ENCODE results near the gene CYP4A22. TPM values are rescaled to one million over a fixed set of nuclear protein-coding genes. Genes with fewer than 3 reads are reported as not detected.
"Not testable (repeated sequence)": the region's sequence is repeated elsewhere in the genome, so short reads cannot be mapped to it uniquely, and the experiment has no call there.

CYP4A22 gene
- total RNA-seq, 4 donors from 2014 or later: 0.27 TPM; not detected in 3

DNA sequence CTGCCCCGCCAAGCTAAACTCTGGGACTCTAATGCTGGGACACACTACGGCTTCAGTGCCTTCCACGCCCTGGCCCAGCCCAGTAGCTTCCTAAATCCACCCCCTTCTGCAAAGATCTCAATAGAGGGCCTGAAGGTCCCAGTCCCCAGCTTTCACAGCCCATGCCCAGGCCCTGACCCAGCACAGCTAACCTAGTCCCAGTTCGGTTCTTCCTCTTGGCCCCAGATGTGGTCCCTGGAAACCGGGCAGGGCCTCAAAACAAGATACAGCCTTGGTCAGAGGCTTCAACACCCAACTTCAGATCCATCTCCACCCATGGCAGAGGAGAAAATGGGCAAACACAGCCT is 53.2 kb downstream of the CYP4A22 start:
- Histone ChIP-seq H3K9me3 (no peaks in the 10 kb centered on the region), H3K4me1 (peaks cover 0 to 29% (median 8%) of the 10 kb centered on the region in 3 donors), H3K27me3 (peaks cover 10% of the 10 kb centered on the region), H3K4me3 (no peak overlapping the region), H3K27ac (peak overlapping the region in 3 of 4 donors; percentile 15 to 69 (median 33)), H3K36me3 (no peaks in the 10 kb centered on the region)
- ATAC-seq: no peak
- no peak for TF ChIP-seq POLR2A (IDR thresholded peaks at IDR 0.05)
- TF ChIP-seq, protein P1, sequence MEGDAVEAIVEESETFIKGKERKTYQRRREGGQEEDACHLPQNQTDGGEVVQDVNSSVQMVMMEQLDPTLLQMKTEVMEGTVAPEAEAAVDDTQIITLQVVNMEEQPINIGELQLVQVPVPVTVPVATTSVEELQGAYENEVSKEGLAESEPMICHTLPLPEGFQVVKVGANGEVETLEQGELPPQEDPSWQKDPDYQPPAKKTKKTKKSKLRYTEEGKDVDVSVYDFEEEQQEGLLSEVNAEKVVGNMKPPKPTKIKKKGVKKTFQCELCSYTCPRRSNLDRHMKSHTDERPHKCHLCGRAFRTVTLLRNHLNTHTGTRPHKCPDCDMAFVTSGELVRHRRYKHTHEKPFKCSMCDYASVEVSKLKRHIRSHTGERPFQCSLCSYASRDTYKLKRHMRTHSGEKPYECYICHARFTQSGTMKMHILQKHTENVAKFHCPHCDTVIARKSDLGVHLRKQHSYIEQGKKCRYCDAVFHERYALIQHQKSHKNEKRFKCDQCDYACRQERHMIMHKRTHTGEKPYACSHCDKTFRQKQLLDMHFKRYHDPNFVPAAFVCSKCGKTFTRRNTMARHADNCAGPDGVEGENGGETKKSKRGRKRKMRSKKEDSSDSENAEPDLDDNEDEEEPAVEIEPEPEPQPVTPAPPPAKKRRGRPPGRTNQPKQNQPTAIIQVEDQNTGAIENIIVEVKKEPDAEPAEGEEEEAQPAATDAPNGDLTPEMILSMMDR (IDR thresholded peaks at IDR 0.05): no peak
- no peak for TF ChIP-seq EP300 (IDR thresholded peaks at IDR 0.05)
- TF ChIP-seq POLR2AphosphoS5 (IDR thresholded peaks at IDR 0.05): no peak
- WGBS, 2 donors (ENCODE audit: low coverage in 1 of 2): 25 to 71% methylated on average over 3 to 4 of the region's 5 CpGs

DNA sequence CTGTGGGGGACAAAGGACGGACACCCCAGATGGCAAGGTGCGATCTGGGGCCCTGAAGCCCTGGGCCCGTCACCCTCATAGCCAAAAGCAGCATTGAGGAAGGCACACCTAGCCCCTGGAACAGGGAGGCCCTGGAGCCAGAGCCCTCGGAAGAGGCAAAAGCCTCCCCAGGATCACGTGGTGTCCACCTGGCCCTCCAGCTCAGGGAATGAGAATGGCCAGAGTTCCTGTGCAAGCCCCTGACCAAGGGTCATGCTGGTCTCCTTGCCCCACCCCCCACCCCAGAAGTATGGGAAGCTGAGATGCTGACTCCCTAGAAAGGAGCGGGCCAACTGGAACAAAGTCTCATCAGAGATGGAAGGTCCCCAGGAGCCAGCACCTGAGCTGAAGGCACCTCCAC is 53.6 kb downstream of the CYP4A22 start:
- peak overlapping the region in 1 of 4 donors; percentile 69 for H3K27ac ChIP-seq

DNA sequence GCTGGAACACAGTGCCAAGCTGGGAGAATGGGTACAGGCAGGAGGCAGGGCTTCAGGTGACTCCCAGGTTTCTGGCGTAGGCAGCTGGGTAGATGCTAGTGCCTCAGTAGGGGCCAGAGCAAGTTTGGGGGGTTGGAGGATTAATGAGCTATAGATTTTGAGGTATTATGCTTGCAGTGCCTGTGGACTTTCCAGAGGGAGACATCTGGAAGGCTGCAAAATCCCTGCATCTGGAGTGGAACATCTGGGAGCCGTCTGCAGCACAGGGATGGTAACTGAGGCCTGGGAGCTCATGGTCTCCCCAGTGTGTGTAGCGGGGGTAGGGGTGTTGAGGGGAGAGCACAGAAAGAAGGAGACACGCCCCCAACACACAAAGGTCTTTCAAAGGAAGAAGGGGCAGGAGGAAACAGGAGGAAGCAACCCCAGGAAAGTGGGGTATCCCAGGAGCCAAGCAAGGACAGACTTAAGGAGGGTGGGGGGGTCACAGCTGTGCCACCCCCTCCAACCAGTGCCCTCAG is 54.8 kb downstream of the CYP4A22 start:
- WGBS, 2 donors (ENCODE audit: low coverage in 1 of 2): 61 to 75% methylated on average over 2 of the region's 4 CpGs
- Histone ChIP-seq H3K4me3 (no peak overlapping the region), H3K27me3 (peaks cover 20% of the 10 kb centered on the region), H3K4me1 (peaks cover 0 to 29% (median 8%) of the 10 kb centered on the region in 3 donors), H3K27ac (no peak overlapping the region), H3K9me3 (no peaks in the 10 kb centered on the region), H3K36me3 (no peaks in the 10 kb centered on the region)
- TF ChIP-seq, protein P1 (IDR thresholded peaks at IDR 0.05): no peak
- TF ChIP-seq POLR2A (IDR thresholded peaks at IDR 0.05) (no peak), POLR2AphosphoS5 (IDR thresholded peaks at IDR 0.05) (no peak), EP300 (IDR thresholded peaks at IDR 0.05) (no peak)
- ATAC-seq: no peak

More for the DNA sequence above, 53.6 kb downstream of the CYP4A22 start:
- ATAC-seq: no peak
- no peak overlapping the region for H3K4me3 ChIP-seq
- no peaks in the 10 kb centered on the region for H3K9me3 ChIP-seq
- peaks cover 12% of the 10 kb centered on the region for H3K27me3 ChIP-seq
- TF ChIP-seq EP300 (IDR thresholded peaks at IDR 0.05) (no peak), POLR2AphosphoS5 (IDR thresholded peaks at IDR 0.05) (no peak), POLR2A (IDR thresholded peaks at IDR 0.05) (no peak)
- TF ChIP-seq, protein P1 (IDR thresholded peaks at IDR 0.05): no peak
- WGBS, 2 donors (ENCODE audit: low coverage in 1 of 2): no CpG with 5 or more reads among the region's 6 CpGs
- peaks cover 0 to 29% (median 8%) of the 10 kb centered on the region in 3 donors for H3K4me1 ChIP-seq
- H3K36me3 ChIP-seq: no peaks in the 10 kb centered on the region

DNA sequence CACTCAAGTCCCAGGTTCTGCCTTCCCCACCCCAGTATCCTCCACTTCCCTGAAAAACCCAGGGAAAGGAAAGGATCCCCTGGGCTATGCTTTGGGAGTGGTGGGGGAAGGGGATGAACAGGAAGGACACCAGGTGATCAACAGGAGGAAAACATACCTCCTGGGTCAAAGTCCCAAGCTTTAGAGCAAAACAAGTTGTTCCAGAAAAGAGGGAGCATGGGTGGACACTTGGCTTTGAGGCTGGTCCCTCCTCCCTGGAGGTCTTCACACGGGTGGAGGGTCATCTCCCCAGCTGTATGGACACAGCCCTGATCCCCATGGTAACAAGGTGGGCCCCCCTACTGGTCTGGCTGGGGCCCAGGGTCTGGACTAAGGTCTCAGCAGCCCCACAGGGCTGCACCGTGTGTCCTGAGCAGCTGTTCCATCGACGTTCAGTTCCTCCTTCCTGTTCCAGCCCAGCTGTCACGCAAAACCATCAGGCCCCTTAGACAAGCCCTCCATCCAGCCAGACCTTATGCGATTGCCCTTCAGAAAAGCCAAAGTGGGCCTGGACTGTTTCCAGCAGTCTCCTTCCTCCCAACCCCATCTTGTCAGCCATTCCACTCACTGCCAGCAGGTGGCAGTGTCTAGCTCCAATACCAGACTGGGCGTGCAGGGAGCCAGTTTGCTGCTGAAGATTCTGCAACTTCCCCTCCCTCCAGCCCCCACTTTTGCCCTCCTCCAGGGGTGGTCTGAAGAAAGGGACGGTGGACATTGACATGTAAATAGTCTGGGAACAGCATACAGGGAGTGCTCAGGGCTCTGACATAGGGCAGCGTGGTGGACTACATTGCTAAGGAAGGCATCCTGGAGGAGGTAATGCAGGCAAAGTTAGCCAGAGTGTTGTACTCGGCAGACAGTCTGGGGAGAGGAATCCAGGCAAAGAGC is 55.5 kb downstream of the CYP4A22 start:
- H3K27ac ChIP-seq: no peak overlapping the region
- peak; percentile 18 for ATAC-seq
- WGBS, 2 donors (ENCODE audit: low coverage in 1 of 2): 7 to 43% methylated on average over 2 to 5 of the region's 10 CpGs
- H3K4me3 ChIP-seq: no peak overlapping the region
- H3K27me3 ChIP-seq: peaks cover 27% of the 10 kb centered on the region
- H3K9me3 ChIP-seq: no peaks in the 10 kb centered on the region
- no peaks in the 10 kb centered on the region for H3K36me3 ChIP-seq
- H3K4me1 ChIP-seq: peaks cover 0 to 29% (median 8%) of the 10 kb centered on the region in 3 donors
- TF ChIP-seq POLR2A (IDR thresholded peaks at IDR 0.05): no peak
- TF ChIP-seq, protein P1 (IDR thresholded peaks at IDR 0.05): peak in 3 of 4 experiments; percentile 81 to 94 (median 83)

DNA sequence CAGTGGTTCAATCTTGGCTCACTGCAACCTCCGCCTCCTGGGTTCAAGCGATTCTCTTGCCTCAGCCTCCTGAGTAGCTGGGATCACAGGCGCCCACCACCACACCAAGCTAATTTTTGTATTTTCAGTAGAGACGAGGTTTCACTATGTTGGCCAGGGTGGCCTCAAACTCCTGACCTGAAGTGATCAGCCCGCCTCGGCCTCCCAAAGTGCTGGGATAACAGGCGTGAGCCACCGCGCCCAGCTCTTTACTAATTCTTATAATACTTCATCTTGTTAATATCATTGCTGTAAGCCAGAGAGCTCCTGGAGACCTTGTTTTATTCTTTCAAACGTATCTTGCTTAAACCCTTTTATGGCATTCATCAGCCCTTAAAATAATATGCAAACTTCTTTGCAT is 56.3 kb downstream of the CYP4A22 start:
- 72 to 82% methylated on average over 6 to 10 of the region's 10 CpGs for WGBS, 2 donors (ENCODE audit: low coverage in 1 of 2)

More for the DNA sequence above, 56.3 kb downstream of the CYP4A22 start:
- Histone ChIP-seq H3K27me3 (peaks cover 35% of the 10 kb centered on the region), H3K4me1 (peaks cover 0 to 29% (median 8%) of the 10 kb centered on the region in 3 donors)
- not testable (repeated sequence) for ATAC-seq, H3K9me3 ChIP-seq, H3K27ac ChIP-seq, H3K36me3 ChIP-seq, H3K4me3 ChIP-seq

Data from gastroesophageal sphincter (tissue), 4 donors.